RWPE1 (cell line): Measurements from ENCODE around the gene ASB3.

Experiments used
- CTCF ChIA-PET: fragments of 350-600 bp; sonication (Branson Sonifier 250); formaldehyde crosslinking; extraction: SDS; loops from one replicate; lab custom pipeline; 2021; lab: Yijun Ruan, JAX
- POLR2A ChIA-PET: fragments of 400-600 bp; formaldehyde crosslinking; extraction: SDS; loops from one replicate; lab custom pipeline; 2020; ENCODE audit warnings: antibody characterized with exemption; ENCODE audit not compliant: low non-redundant PET; lab: Yijun Ruan, JAX
- DNase-seq: peaks from one replicate; pipeline ENCODE4 v3.0.0; 2012; ENCODE audit warnings: low spot score
- H3K27ac ChIP-seq: fragments of 450-650 bp; 2 replicates; pipeline ENCODE4 v1.5.1; 2017
- CTCF ChIP-seq: fragments of 450-650 bp; conservative IDR thresholded peaks from 2 replicates; pipeline ENCODE4 v1.5.1; 2017; ENCODE audit warnings: low read depth, mild to moderate bottlenecking

The ASB3 gene

GRCh38 chr2:53635694-53636093 lies 151.1 kb downstream of the ASB3 start:
- no peak for TF ChIP-seq CTCF
- ChIA-PET POLR2A (no interaction called here), CTCF (no interaction called here)
- H3K27ac ChIP-seq: no peak overlapping the region
- no peak for DNase-seq

GRCh38 chr2:53633441-53633840 lies 153.3 kb downstream of the ASB3 start:
- CTCF ChIA-PET: no interaction called here
- DNase-seq: peak; percentile 35
- POLR2A ChIA-PET: no interaction called here
- H3K27ac ChIP-seq: no peak overlapping the region
- TF ChIP-seq CTCF: no peak

- no peak overlapping the region for H3K27ac ChIP-seq
- DNase-seq: no peak
- CTCF ChIA-PET: no interaction called here
- POLR2A ChIA-PET: no interaction called here
- TF ChIP-seq CTCF: no peak
Observed at GRCh38 chr2:53632714-53633113, 154.0 kb downstream of the ASB3 start.

- no peak for DNase-seq
- ChIA-PET CTCF (interaction anchor here (0.6 kb wide), 1 partner anchor 87 kb away, joined by 3 read pairs; no protein-coding TSS in a partner anchor), POLR2A (no interaction called here)
- no peak for TF ChIP-seq CTCF
- no peak overlapping the region for H3K27ac ChIP-seq
Observed at GRCh38 chr2:53632126-53632460, 154.7 kb downstream of the ASB3 start.

- H3K27ac ChIP-seq: no peak overlapping the region
- ChIA-PET POLR2A (no interaction called here), CTCF (interaction anchor here (0.6 kb wide), 1 partner anchor 86 kb away, joined by 3 read pairs; no protein-coding TSS in a partner anchor)
- DNase-seq: no peak
- TF ChIP-seq CTCF: no peak
Observed at GRCh38 chr2:53631313-53632125, 155.2 kb downstream of the ASB3 start.

GRCh38 chr2:53630026-53630606 lies 156.6 kb downstream of the ASB3 start:
- ChIA-PET CTCF (interaction anchor here (0.6 kb wide), 1 partner anchor 852 kb away, joined by 3 read pairs; no protein-coding TSS in a partner anchor), POLR2A (no interaction called here)
- H3K27ac ChIP-seq: no peak overlapping the region
- TF ChIP-seq CTCF: no peak
- DNase-seq: no peak
